HepG2 (cell line): ENCODE measurements around the gene KIF15. TPM values are rescaled to one million over a fixed set of nuclear protein-coding genes. Genes with fewer than 3 reads are reported as not detected.

ENCODE experiments used
- ATF4 ChIP-seq, 2 experiments: fragments of 450-650 bp in 1 of 2; sonication (generic) in 1 of 2; formaldehyde crosslinking; IDR thresholded peaks; 2 replicates each; pipeline versions ENCODE4 v1.5.0 to v1.8.0; 2020 to 2022; ENCODE audit warnings: mild to moderate bottlenecking in 1 of 2, missing genetic modification reagents in 1 of 2
- ATM ChIP-seq: fragments of 450-650 bp; IDR thresholded peaks from 2 replicates; pipeline ENCODE4 v1.7.1; 2017; ENCODE audit warnings: mild to moderate bottlenecking, borderline replicate concordance
- CAMTA2 ChIP-seq: sonication (generic); formaldehyde crosslinking; IDR thresholded peaks from 2 replicates; pipeline ENCODE4 v1.4.0; 2020; ENCODE audit warnings: mild to moderate bottlenecking, missing genetic modification reagents, borderline replicate concordance
- DNMT3B ChIP-seq: conservative IDR thresholded peaks from 2 replicates; pipeline ENCODE4 v1.6.1; 2016; ENCODE audit warnings: missing biosample characterization, control low read depth
- FOXA1 ChIP-seq, 2 experiments: fragments of 450-650 bp in 1 of 2; sonication (generic) in 1 of 2; formaldehyde crosslinking in 1 of 2; IDR thresholded peaks; 2 replicates each; pipeline versions ENCODE4 v1.4.0 to v1.6.1; 2016 to 2020; ENCODE audit warnings: missing genetic modification reagents in 1 of 2
- FOXJ3 ChIP-seq: sonication (generic); formaldehyde crosslinking; IDR thresholded peaks from 2 replicates; pipeline ENCODE4 v1.4.0; 2020; ENCODE audit warnings: missing genetic modification reagents, mild to moderate bottlenecking, borderline replicate concordance
- GMEB2 ChIP-seq: IDR thresholded peaks from 2 replicates; pipeline ENCODE4 v1.6.1; 2016; ENCODE audit warnings: missing biosample characterization, missing genetic modification reagents, low read depth
- HMGXB4 ChIP-seq, 2 experiments: sonication (generic) in 1 of 2; formaldehyde crosslinking in 1 of 2; IDR thresholded peaks; 2 replicates each; pipeline versions ENCODE4 v1.4.0 to v1.6.1; 2018 to 2020; ENCODE audit warnings: missing genetic modification reagents in 2 of 2, borderline replicate concordance in 1 of 2, low read depth in 1 of 2, mild to moderate bottlenecking in 1 of 2, missing biosample characterization in 1 of 2
- KLF12 ChIP-seq: sonication (generic); formaldehyde crosslinking; IDR thresholded peaks from 2 replicates; pipeline ENCODE4 v1.4.0; 2020; ENCODE audit warnings: missing genetic modification reagents, borderline replicate concordance
- MAX ChIP-seq: IDR thresholded peaks from 2 replicates; pipeline ENCODE4 v1.6.1; 2012; ENCODE audit warnings: inconsistent platforms
- NFE2L2 ChIP-seq: fragments of 150-350 bp; IDR thresholded peaks from 2 replicates; pipeline ENCODE4 v1.6.1; 2014; ENCODE audit warnings: low read length
- PAWR ChIP-seq: sonication (generic); formaldehyde crosslinking; IDR thresholded peaks from 2 replicates; pipeline ENCODE4 v1.4.0; 2020; ENCODE audit warnings: missing genetic modification reagents, mild to moderate bottlenecking, borderline replicate concordance
- RBAK ChIP-seq: sonication (generic); formaldehyde crosslinking; IDR thresholded peaks from 2 replicates; pipeline ENCODE4 v1.5.1; 2020; ENCODE audit warnings: mild to moderate bottlenecking, missing genetic modification reagents
- SAP130 ChIP-seq: IDR thresholded peaks from 2 replicates; pipeline ENCODE4 v1.6.1; 2016; ENCODE audit warnings: low read depth
- TBP ChIP-seq: sonication (generic); formaldehyde crosslinking; IDR thresholded peaks from 2 replicates; pipeline ENCODE4 v1.5.0; 2020; ENCODE audit warnings: missing genetic modification reagents
- TCF7 ChIP-seq: sonication (generic); IDR thresholded peaks from 2 replicates; pipeline ENCODE4 v1.6.1; 2016; ENCODE audit warnings: antibody characterized with exemption, low read depth
- UBTF ChIP-seq: sonication (generic); formaldehyde crosslinking; IDR thresholded peaks from 2 replicates; pipeline ENCODE4 v1.4.0; 2020; ENCODE audit warnings: mild to moderate bottlenecking, missing genetic modification reagents
- ZFP36L2 ChIP-seq: sonication (generic); formaldehyde crosslinking; IDR thresholded peaks from 2 replicates; pipeline ENCODE4 v1.4.0; 2020; ENCODE audit warnings: missing genetic modification reagents
- ZNF138 ChIP-seq: sonication (generic); formaldehyde crosslinking; IDR thresholded peaks from 2 replicates; pipeline ENCODE4 v1.5.0; 2020; ENCODE audit warnings: mild to moderate bottlenecking, low read depth, missing genetic modification reagents
- ZNF597 ChIP-seq: sonication (generic); formaldehyde crosslinking; IDR thresholded peaks from 2 replicates; pipeline ENCODE4 v1.5.0; 2020; ENCODE audit warnings: missing genetic modification reagents
- ZNF747 ChIP-seq: sonication (generic); formaldehyde crosslinking; IDR thresholded peaks from 2 replicates; pipeline ENCODE4 v1.8.1; 2023; ENCODE audit warnings: missing genetic modification reagents, mild to moderate bottlenecking, borderline replicate concordance
- polyA plus RNA-seq, 8 experiments: library from polyadenylated mRNA; depleted of rRNA in 3 of 8; stranded (reverse) in 7 of 8; unstranded in 1 of 8; fragments of >200 nt; fragmentation: Illumina TruSeq in 4 of 8; extraction: Trizol in 4 of 8; gene quantifications; 2 replicates each; pipeline versions ENCODE4 v1.2.1 to v1.2.3, GENCODE V29; 2011 to 2016; ENCODE audit warnings: low read depth in 4 of 8, missing spikeins in 1 of 8, mixed read lengths in 1 of 8; ENCODE audit not compliant: insufficient read depth in 1 of 8
- total RNA-seq, 5 experiments: library from RNA; depleted of rRNA; stranded (reverse); fragments of >200 nt; fragmentation: Illumina TruSeq; extraction: Trizol; gene quantifications; 2 replicates each; pipeline ENCODE4 v1.2.3, GENCODE V29; 2016; ENCODE audit warnings: low read depth in 1 of 5

Gene KIF15
- total and polyA plus RNA-seq, 2 of the 13 experiments (the other 11 are each of a cell fraction or from before 2014, with no cell fraction given) = 4.8 to 33.8 TPM

- TF ChIP-seq UBTF (CRISPR knock-in tag) (peak; percentile 70), CAMTA2 (no peak), SAP130 (CRISPR knock-in tag) (peak; percentile 100), ZFP36L2 (CRISPR knock-in tag) (no peak), PAWR (CRISPR knock-in tag) (no peak), RBAK (0 out of 2 replicates have a peak, but pooled peaks have one; percentile 32), NFE2L2 (no peak), GMEB2 (CRISPR knock-in tag) (peak; percentile 94), ZNF138 (CRISPR knock-in tag) (no peak), TBP (CRISPR knock-in tag) (no peak), ZNF747 (peak; percentile 71; the same call in 1 of the 2 replicates), ZNF597 (no peak), ATM (no peak), FOXA1 (IDR thresholded peaks at IDR 0.05) (no peak), FOXA1 (CRISPR knock-in tag; IDR thresholded peaks at IDR 0.05) (peak; percentile 35; the same call in 1 of the 2 replicates), FOXJ3 (CRISPR knock-in tag) (peak; percentile 56; the same call in 1 of the 2 replicates), MAX (peak; percentile 93), HMGXB4 (CRISPR knock-in tag; IDR thresholded peaks at IDR 0.05; ENCODE audit: borderline replicate concordance in 1 of 2, low read depth in 1 of 2) (peak; percentile 77 to 87; a peak in 3 of 4 replicates), DNMT3B (peak; percentile 86; the same call in 1 of the 2 replicates), TCF7 (no peak), ATF4 (CRISPR knock-in tag; IDR thresholded peaks at IDR 0.05) (peak in 1 of 2 experiments; percentile 53; a peak in 1 of 4 replicates), KLF12 (CRISPR knock-in tag) (peak; percentile 91; the same call in 1 of the 2 replicates)
Observed at GRCh38 chr3:44761424-44762169, at the start of gene KIF15, which contains the start of gene KIAA1143 (continued).
